Cortex of kidney (tissue), 1 donor: ENCODE results near the gene CTSA.
"Not testable (repeated sequence)": the region's sequence is repeated elsewhere in the genome, so short reads cannot be mapped to it uniquely, and the experiment has no call there.

Source experiments
- DNase-seq: peaks from one replicate; lab custom pipeline; 2025; lab: John Stamatoyannopoulos, UW

Gene CTSA

GRCh38 chr20:45896641-45897161 is 5.6 kb downstream of the CTSA start:
- DNase-seq: no peak

GRCh38 chr20:45897289-45897688 is 6.2 kb downstream of the CTSA start:
- DNase-seq: no peak

DNA sequence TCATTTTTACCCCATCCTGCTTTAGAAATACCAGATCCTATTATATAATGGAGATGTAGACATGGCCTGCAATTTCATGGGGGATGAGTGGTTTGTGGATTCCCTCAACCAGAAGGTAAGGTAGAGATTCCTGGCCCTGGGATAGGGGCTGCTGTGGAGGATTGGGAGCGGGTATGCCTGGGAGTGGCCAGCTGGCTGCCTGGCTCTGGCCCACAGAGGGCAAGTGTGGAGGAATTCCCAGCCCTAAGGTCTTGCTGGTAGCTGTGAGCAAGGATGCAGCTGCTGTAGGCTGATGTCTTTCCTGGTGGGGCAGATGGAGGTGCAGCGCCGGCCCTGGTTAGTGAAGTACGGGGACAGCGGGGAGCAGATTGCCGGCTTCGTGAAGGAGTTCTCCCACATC is 6.6 kb downstream of the CTSA start:
- no peak for DNase-seq

DNA sequence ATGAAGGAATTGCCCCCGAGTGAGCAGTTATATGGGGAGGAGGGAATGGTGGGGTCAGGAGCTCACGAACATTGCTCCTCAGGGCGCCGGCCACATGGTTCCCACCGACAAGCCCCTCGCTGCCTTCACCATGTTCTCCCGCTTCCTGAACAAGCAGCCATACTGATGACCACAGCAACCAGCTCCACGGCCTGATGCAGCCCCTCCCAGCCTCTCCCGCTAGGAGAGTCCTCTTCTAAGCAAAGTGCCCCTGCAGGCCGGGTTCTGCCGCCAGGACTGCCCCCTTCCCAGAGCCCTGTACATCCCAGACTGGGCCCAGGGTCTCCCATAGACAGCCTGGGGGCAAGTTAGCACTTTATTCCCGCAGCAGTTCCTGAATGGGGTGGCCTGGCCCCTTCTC is 7.2 kb downstream of the CTSA start:
- DNase-seq: no peak

- DNase-seq: no peak
Measured at GRCh38 chr20:45899046-45899835, 8.1 kb downstream of the CTSA start.

- not testable (repeated sequence) for DNase-seq
Measured at GRCh38 chr20:45901332-45901731, 10.2 kb downstream of the CTSA start.

DNA sequence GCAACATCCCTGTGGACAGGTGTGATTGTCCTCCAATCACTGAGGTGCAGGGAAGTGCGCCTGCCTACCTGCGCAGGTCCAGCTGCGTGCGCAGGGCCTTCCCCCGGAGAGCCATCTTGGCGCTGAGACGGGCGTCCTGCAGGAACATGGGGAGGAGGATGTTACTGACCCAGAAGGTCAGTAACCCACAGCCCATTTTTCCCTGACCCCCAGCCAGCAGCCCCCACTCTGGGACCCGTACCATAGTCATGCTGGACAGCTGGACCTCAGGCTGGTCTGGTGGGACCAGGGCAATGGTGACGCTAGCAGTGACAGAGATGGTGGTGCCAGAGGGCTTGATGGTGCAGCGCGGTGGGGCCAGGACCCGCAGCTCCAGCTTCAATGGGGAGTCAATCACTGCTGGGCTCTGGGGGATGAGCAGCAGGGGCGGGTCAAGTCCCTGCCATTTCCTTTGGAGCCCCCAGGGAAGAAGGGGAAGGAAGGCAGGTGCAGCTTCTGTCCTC is 11.1 kb downstream of the CTSA start:
- DNase-seq: no peak

DNA sequence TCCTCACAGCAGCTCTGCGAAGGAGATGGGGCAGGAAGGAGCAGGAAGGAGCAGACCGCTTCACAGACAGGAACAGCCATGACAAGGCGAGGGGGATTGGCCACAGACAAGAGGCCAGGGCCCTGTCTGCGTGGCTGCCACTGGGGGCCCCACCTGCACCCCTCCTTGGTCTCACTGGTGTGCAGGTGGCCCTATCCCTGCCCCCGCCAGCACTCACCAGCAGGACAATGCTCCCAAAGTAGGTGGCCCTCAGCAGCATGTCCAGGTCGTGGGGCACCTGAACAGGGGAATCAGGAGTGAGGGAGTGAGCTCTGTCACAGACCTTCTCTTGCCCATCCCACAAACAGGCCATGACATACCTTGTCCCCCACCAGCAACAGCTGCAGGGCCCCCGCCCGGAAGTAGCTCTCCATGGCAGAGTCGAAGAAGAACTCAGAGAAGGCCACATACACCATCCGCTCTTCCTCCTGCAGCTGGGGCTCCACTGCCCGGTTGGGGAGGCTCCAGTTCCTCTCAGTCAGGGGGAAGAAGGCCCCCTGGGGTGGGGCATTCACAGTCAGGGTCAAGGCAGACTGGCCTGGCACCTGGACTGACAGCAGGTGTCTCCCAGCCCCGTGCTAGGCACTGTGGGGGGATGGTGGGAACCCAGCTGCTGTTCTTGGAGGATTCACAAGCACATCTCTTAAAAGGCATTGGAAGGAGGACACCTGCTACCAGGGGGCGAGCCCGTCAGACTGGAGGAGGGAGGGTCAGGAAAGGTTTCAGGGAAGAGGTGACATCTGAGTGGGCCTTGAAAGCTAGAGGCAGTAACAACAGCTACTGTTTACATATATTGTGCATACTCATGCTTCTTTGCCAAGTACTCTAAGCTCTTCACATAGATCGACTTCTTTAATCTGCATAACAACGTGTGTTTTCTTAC is 13.7 kb downstream of the CTSA start:
- DNase-seq: no peak

DNA sequence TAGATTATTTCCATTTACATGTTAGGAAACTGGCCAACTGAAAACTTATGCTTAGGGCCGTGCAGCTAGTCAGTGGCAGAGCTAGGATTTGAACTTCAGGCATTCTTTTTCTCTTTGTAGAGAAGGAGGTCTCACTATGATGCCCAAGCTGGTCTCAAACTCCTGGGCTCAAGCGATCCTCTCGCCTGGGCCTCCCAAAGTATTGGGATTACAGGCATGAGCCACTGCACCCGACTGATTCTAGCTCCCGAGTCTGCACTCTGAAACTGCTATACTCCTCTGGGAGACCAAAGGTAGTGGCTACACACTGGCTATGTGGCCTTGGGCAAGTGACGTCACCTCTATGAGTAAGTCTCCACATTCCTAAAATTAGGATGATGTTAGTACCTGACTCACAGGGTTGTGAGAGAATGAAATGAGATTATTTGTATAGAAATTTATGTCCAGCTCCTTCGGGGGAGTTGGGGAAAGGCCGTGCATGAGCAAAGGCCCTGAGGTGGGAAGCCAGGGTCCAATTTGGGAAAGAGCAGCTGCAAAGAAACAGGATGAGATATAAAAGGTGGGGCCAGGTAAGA is 14.5 kb downstream of the CTSA start:
- no peak for DNase-seq

DNA sequence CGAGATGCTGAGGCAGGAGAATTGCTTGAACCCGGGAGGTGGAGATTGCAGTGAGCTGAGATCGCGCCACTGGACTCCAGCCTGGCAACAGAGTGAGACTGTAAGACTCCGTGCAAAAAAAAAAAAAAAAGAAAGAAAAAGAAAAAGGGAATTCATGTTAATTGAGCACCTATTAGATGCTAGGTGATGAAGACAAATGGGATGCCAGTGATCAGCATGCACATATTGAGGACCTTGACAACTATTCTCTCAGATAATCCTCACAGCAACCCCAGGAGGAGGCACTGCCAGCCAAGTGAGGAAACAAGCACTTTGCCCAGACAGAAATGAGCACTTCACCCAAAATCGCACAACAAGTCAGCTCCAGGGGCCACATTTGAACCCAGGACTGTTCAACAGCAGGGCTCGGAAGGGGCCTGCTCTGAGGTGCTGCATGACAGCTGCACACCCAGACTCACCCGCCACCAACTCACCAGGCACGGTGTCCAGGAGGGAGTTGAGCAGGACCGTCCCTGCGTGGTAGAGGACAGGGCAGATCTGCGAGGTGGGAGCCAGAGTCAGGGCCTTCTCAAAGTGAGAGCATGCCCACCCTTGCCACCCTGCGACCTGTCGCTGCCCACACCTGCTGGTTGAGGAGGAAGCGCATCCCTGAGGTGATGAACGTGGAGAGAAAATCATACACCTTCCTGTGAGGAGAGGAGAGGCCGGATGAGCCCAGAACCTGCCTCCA is 16.2 kb downstream of the CTSA start:
- no peak for DNase-seq

GRCh38 chr20:45908084-45908483 is 16.9 kb downstream of the CTSA start:
- no peak for DNase-seq

DNA sequence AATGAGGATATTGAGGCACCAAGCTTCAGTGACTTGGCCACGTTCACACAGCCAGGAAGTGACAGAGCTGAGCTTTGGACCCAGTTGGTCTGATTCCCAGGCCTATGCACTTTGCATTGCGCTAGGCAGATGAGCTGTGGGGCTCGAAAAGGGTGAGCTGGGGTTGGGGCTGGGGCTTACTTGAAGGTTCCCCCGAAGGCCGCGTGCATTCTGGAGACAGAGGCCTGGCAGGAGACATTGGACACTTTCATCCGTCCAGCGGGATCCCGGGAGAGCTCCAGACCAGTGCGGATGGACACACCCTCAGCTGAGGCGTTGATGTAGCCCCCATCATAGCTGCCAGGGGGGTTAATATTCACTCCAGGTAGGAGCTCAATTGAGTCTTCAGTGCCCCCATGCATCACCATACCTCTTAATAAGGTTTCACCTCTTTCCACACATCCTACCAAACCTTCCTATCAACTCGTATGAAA is 18.2 kb downstream of the CTSA start:
- DNase-seq: no peak

GRCh38 chr20:45909817-45910669 is 18.9 kb downstream of the CTSA start:
- DNase-seq: no peak

GRCh38 chr20:45910670-45911485 is 19.7 kb downstream of the CTSA start:
- no peak for DNase-seq

GRCh38 chr20:45911486-45912343 is 20.6 kb downstream of the CTSA start, which contains the start of gene PLTP:
Gene PLTP (minus strand): TSS chr20:45912155. CDS start chr20:45911452, 703 bp downstream.
- no peak for DNase-seq

GRCh38 chr20:45912344-45912682 is 21.2 kb downstream of the CTSA start:
- DNase-seq: no peak

DNA sequence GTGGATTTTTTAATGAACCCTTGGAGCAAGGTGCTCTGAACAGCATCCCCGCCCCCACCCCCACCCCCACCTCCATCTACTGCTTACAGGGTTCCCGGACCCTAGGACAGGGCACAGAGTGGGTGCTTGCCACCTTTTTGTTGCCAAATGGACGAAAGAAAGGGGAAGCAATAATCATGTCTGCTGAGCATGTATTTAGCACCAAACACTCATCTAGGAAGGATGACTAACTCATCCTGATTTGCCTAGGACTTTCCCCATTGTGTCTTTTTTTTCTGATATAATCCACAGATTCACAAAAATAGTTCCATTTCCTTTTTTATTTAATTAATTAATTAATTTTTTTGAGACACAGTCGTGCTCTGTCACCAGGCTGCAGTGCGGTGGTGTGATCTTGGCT is 22.0 kb downstream of the CTSA start:
- DNase-seq: no peak

DNA sequence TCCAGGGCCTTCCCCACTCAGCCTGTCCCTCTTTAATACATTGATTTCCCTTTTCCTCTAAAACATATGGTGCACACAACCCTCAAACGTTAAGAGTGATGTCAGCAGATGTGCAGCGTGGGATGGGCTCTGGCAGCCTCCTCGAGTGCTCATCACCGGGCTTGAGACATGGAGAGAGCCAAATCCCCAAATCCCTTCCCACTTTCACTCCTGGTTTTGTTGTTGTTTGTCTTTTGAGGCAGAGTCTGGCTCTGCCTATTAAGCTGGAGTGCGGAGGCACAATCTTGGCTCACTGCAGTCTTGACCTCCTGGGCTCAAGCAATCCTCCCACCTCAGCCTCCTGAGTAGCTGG is 26.6 kb downstream of the CTSA start:
- no peak for DNase-seq
